ENCODE data around the gene B3GLCT.

DNA sequence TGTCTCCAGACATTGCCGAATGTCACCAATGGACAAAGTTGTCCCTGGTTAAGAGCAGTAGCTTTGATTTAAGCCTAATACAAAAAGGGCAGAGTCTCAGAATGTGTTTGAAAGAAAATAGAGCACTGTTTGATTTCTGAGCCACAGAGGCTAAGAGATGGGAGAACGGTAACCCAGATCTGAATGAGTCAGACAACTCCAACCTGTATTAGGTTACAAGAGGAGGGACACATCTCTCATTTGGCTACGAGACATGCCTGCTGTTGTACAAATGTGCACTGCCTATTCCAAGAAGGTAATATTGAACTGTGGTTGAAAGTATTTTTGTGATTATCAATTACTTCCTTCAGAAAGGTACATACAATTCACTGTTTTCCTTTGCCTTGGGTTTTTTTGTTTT lies 33.2 kb upstream of the B3GLCT start:
- TF ChIP-seq EP300 (IDR thresholded peaks at IDR 0.05; ENCODE audit: low read depth) = no peak
- no peak for TF ChIP-seq POLR2AphosphoS5 (IDR thresholded peaks at IDR 0.05)
- TF ChIP-seq, protein P1, sequence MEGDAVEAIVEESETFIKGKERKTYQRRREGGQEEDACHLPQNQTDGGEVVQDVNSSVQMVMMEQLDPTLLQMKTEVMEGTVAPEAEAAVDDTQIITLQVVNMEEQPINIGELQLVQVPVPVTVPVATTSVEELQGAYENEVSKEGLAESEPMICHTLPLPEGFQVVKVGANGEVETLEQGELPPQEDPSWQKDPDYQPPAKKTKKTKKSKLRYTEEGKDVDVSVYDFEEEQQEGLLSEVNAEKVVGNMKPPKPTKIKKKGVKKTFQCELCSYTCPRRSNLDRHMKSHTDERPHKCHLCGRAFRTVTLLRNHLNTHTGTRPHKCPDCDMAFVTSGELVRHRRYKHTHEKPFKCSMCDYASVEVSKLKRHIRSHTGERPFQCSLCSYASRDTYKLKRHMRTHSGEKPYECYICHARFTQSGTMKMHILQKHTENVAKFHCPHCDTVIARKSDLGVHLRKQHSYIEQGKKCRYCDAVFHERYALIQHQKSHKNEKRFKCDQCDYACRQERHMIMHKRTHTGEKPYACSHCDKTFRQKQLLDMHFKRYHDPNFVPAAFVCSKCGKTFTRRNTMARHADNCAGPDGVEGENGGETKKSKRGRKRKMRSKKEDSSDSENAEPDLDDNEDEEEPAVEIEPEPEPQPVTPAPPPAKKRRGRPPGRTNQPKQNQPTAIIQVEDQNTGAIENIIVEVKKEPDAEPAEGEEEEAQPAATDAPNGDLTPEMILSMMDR (IDR thresholded peaks at IDR 0.05) = no peak
